ENCODE data around the gene PRPF6. TPM values are rescaled to one million over a fixed set of nuclear protein-coding genes. Genes with fewer than 3 reads are reported as not detected.

Gene PRPF6
- total RNA-seq, 1 experiment from 2014 or later, result 103 TPM

DNA sequence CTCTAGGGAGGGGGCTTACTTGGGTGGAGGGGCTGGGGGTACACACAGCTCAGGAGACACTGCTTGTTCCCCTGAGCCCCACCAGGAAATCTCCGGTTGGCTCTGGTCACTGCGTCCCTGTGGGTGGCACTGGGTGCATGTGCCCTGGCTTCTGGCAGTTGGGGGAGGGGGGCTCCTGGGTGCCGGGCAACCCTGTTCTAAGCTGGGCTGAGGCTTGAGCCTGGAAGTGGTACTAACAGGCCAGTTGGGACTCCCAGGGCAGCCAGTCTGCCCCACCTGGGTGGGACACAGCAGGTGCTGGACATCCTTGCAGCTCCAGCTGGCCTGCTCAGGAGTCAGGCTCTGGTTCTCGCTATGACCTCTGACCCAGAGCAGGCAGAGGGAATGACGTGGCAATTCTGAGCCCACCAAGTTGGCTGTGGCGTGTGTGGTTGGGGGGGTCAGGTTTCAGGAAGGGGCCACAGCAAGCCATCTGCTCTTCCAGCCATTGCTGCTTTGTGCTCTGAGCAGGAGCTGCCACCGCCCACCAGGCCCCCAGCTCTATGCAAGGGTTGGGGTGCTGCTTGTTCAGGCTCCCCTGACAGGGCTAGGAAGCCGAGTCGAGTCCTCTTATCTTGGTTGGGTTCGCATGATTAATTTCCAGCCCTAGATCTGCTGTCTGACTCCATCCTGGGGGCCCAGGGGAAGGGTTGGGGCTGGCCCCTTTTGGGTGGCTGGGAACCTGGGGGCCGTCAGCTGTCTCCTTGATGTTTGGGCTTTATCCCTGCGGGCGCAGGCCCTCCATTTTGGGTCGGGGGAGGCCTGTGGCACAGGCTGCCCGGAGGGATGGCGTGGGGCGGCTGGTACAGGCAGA lies 55.6 kb downstream of the PRPF6 start:
- Histone ChIP-seq H4K20me1 (ENCODE audit: insufficient read depth) (peaks cover 12% of the 10 kb centered on the region), H2AFZ (no peak overlapping the region), H3K4me1 (replicated peaks; ENCODE audit: insufficient read depth) (peaks cover 13% of the 10 kb centered on the region; the same call in 1 of the 2 replicates), H3F3A (ENCODE audit: insufficient read depth, low read depth) (peaks cover 25% of the 10 kb centered on the region; the same call in 1 of the 2 replicates), H3K9me2 (ENCODE audit: insufficient read depth) (no peaks in the 10 kb centered on the region), H3K36me3 (ENCODE audit: low read depth) (no peaks in the 10 kb centered on the region), H3K9me3 (ENCODE audit: insufficient read depth, low read depth) (no peaks in the 10 kb centered on the region), H3K4me3 (no peak overlapping the region), H3K27me3 (ENCODE audit: insufficient read depth, low read depth) (peaks cover 12% of the 10 kb centered on the region; the same call in 1 of the 2 replicates), H3K79me2 (ENCODE audit: low read depth) (no peaks in the 10 kb centered on the region), H3K4me2 (no peak overlapping the region), H3K27ac (no peak overlapping the region)
- no peak for DNase-seq
- TF ChIP-seq EZH2 (IDR thresholded peaks at IDR 0.05; ENCODE audit: low read depth), result no peak
- TF ChIP-seq, protein P1, sequence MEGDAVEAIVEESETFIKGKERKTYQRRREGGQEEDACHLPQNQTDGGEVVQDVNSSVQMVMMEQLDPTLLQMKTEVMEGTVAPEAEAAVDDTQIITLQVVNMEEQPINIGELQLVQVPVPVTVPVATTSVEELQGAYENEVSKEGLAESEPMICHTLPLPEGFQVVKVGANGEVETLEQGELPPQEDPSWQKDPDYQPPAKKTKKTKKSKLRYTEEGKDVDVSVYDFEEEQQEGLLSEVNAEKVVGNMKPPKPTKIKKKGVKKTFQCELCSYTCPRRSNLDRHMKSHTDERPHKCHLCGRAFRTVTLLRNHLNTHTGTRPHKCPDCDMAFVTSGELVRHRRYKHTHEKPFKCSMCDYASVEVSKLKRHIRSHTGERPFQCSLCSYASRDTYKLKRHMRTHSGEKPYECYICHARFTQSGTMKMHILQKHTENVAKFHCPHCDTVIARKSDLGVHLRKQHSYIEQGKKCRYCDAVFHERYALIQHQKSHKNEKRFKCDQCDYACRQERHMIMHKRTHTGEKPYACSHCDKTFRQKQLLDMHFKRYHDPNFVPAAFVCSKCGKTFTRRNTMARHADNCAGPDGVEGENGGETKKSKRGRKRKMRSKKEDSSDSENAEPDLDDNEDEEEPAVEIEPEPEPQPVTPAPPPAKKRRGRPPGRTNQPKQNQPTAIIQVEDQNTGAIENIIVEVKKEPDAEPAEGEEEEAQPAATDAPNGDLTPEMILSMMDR (conservative IDR thresholded peaks at IDR 0.05), result no peak
- CTCF ChIA-PET, result no interaction called here
- POLR2A ChIA-PET (ENCODE audit: unreplicated experiment), result no interaction called here
- intact Hi-C loops (cut with micrococcal nuclease; ENCODE audit: unreplicated experiment), result no loop called here
- BruUV-seq (replicated peaks), result no TSS peak

- intact Hi-C loops (cut with micrococcal nuclease; ENCODE audit: unreplicated experiment), result no loop called here
- Histone ChIP-seq H3K36me3 (ENCODE audit: low read depth) (no peaks in the 10 kb centered on the region), H3K79me2 (ENCODE audit: low read depth) (no peaks in the 10 kb centered on the region), H3K4me3 (no peak overlapping the region), H3F3A (ENCODE audit: insufficient read depth, low read depth) (peaks cover 25% of the 10 kb centered on the region; the same call in 1 of the 2 replicates), H3K9me3 (ENCODE audit: insufficient read depth, low read depth) (no peaks in the 10 kb centered on the region), H3K4me2 (no peak overlapping the region), H3K4me1 (replicated peaks; ENCODE audit: insufficient read depth) (peaks cover 13% of the 10 kb centered on the region; the same call in 1 of the 2 replicates), H3K27me3 (ENCODE audit: insufficient read depth, low read depth) (peaks cover 17% of the 10 kb centered on the region; the same call in 1 of the 2 replicates), H3K27ac (no peak overlapping the region), H3K9me2 (ENCODE audit: insufficient read depth) (no peaks in the 10 kb centered on the region), H4K20me1 (ENCODE audit: insufficient read depth) (peaks cover 9% of the 10 kb centered on the region; the same call in 1 of the 2 replicates), H2AFZ (no peak overlapping the region)
- ChIA-PET POLR2A (ENCODE audit: unreplicated experiment) (no interaction called here), CTCF (no interaction called here)
- BruUV-seq (replicated peaks), result no TSS peak
- TF ChIP-seq, protein P1 (conservative IDR thresholded peaks at IDR 0.05), result no peak
- no peak for TF ChIP-seq EZH2 (IDR thresholded peaks at IDR 0.05; ENCODE audit: low read depth)
- no peak for DNase-seq
These were observed 56.2 kb downstream of the PRPF6 start for GRCh38 chr20:64037199-64037497.

GRCh38 chr20:64037498-64038213 lies 56.7 kb downstream of the PRPF6 start:
- Histone ChIP-seq H3K9me3 (ENCODE audit: insufficient read depth, low read depth) (no peaks in the 10 kb centered on the region), H3K36me3 (ENCODE audit: low read depth) (no peaks in the 10 kb centered on the region), H3F3A (ENCODE audit: insufficient read depth, low read depth) (peaks cover 25% of the 10 kb centered on the region; the same call in 1 of the 2 replicates), H4K20me1 (ENCODE audit: insufficient read depth) (0 out of 2 replicates have a peak, but pooled peaks cover 4% of the 10 kb centered on the region), H3K9me2 (ENCODE audit: insufficient read depth) (no peaks in the 10 kb centered on the region), H3K79me2 (ENCODE audit: low read depth) (no peaks in the 10 kb centered on the region), H3K4me2 (peak overlapping the region; percentile 97), H3K4me1 (replicated peaks; ENCODE audit: insufficient read depth) (peaks cover 13% of the 10 kb centered on the region; the same call in 1 of the 2 replicates), H3K27ac (no peak overlapping the region), H3K27me3 (ENCODE audit: insufficient read depth, low read depth) (peaks cover 20% of the 10 kb centered on the region; the same call in 1 of the 2 replicates), H2AFZ (no peak overlapping the region), H3K4me3 (peak overlapping the region; percentile 96; the same call in 1 of the 2 replicates)
- TF ChIP-seq, protein P1 (conservative IDR thresholded peaks at IDR 0.05), result no peak
- TF ChIP-seq EZH2 (IDR thresholded peaks at IDR 0.05; ENCODE audit: low read depth), result no peak
- DNase-seq, result no peak
- intact Hi-C loops (cut with micrococcal nuclease; ENCODE audit: unreplicated experiment), result loop anchor here (2.0 kb wide), 1 partner anchor 25 kb away; the partner anchor contains the start of gene TCEA2
- BruUV-seq (replicated peaks), result no TSS peak
- POLR2A ChIA-PET (ENCODE audit: unreplicated experiment), result interaction anchor here (0.6 to 0.7 kb wide), 2 partner anchors 330 to 470 kb away, joined by 5 read pairs; partner anchors contain the start of genes ARFRP1 and ZGPAT
- CTCF ChIA-PET, result interaction anchor here (0.7 to 1.2 kb wide), 3 partner anchors 32 to 500 kb away, joined by 3 to 8 read pairs (median 7); no protein-coding TSS in a partner anchor

Measured in PC-9 (cell line).